Umbilical cord (tissue), 2 donors: ENCODE results near the gene OR2T5. TPM values are rescaled to one million over a fixed set of nuclear protein-coding genes. Genes with fewer than 3 reads are reported as not detected.
"Not testable (repeated sequence)": the region's sequence is repeated elsewhere in the genome, so short reads cannot be mapped to it uniquely, and the experiment has no call there.

ENCODE experiments used
- DNase-seq: peaks from one replicate; pipeline ENCODE4 v3.0.0-alpha.2; 2015; ENCODE audit warnings: low spot score
- total RNA-seq: library from RNA; depleted of rRNA; stranded (reverse); fragments of >200 nt; gene quantifications from one replicate; pipeline ENCODE4 v1.2.3, GENCODE V29; 2014; ENCODE audit warnings: low replicate concordance; ENCODE audit not compliant: insufficient read depth

The OR2T5 gene
- total RNA-seq, 1 donor from 2014 or later: not detected

GRCh38 chr1:248500305-248501035 is 12.1 kb downstream of the OR2T5 start:
- not testable (repeated sequence) for DNase-seq

GRCh38 chr1:248507773-248508172 is 19.4 kb downstream of the OR2T5 start, which contains the start of gene OR2G6:
Gene OR2G6 (plus strand): TSS chr1:248508073. CDS start chr1:248521647, 13,574 bp downstream.
- DNase-seq: not testable (repeated sequence)

- not testable (repeated sequence) for DNase-seq
Observed at GRCh38 chr1:248510217-248510616, 21.8 kb downstream of the OR2T5 start.

GRCh38 chr1:248521856-248522255 is 33.5 kb downstream of the OR2T5 start:
- DNase-seq: no peak

- not testable (repeated sequence) for DNase-seq
Observed at GRCh38 chr1:248537449-248537848, 49.1 kb downstream of the OR2T5 start.

Other genes starting within 250 kb of the OR2T5 start
- gene OR2T33, start 210.6 kb upstream of the OR2T5 start, total RNA-seq: 2.6 TPM
- 6.7 TPM for gene OR2T12, start 185.2 kb upstream of the OR2T5 start, total RNA-seq
- 3.4 TPM for gene OR2M7, start 164.0 kb upstream of the OR2T5 start, total RNA-seq
- gene OR14C36, start 139.8 kb upstream of the OR2T5 start, total RNA-seq: not detected
- not detected for gene OR2T4, start 126.9 kb upstream of the OR2T5 start, total RNA-seq
- 1.9 TPM for gene OR2T6, start 112.8 kb upstream of the OR2T5 start, total RNA-seq
- gene OR2T1, start 85.5 kb upstream of the OR2T5 start, total RNA-seq: 1.4 TPM
- gene OR2T2, start 43.0 kb upstream of the OR2T5 start, total RNA-seq: not detected
- gene OR2T3, start 15.2 kb upstream of the OR2T5 start, total RNA-seq: not detected
- 2.2 TPM for gene OR2G6, start 19.5 kb downstream of the OR2T5 start, total RNA-seq
- gene OR2T29, start 74.2 kb downstream of the OR2T5 start, total RNA-seq: 10.8 TPM
- not detected for gene OR2T34, start 86.2 kb downstream of the OR2T5 start, total RNA-seq
- 0.72 TPM for gene OR2T10, start 109.1 kb downstream of the OR2T5 start, total RNA-seq
- gene OR2T11, start 146.5 kb downstream of the OR2T5 start, total RNA-seq: 0.48 TPM
- 7.2 TPM for gene OR2T35, start 156.7 kb downstream of the OR2T5 start, total RNA-seq
- gene OR2T27, start 166.9 kb downstream of the OR2T5 start, total RNA-seq: 1.4 TPM
- not detected for gene OR14I1, start 214.2 kb downstream of the OR2T5 start, total RNA-seq